Endothelial cell of umbilical vein (primary cell): ENCODE results near the gene CLIC3. TPM values are rescaled to one million over a fixed set of nuclear protein-coding genes. Genes with fewer than 3 reads are reported as not detected.

Experiments
- BruUV-seq: library from RNA; stranded (reverse); fragments of 400-500 nt; replicated peaks from 2 replicates; lab custom pipeline; 2021; lab: Mats Ljungman, UMichigan
- CTCF ChIA-PET: fragments of 300-600, 350-600 bp; sonication (Branson Sonifier 250); formaldehyde crosslinking; loops from one replicate; lab custom pipeline; 2021; ENCODE audit warnings: antibody characterized with exemption, inconsistent platforms; lab: Charles Lee
- POLR2A ChIA-PET: fragments of 300-600, 350-600 bp; sonication (Branson Sonifier 250); formaldehyde crosslinking; loops from one replicate; lab custom pipeline; 2021; ENCODE audit warnings: antibody characterized with exemption, inconsistent platforms; lab: Charles Lee
- DNase-seq: peaks from one replicate; pipeline ENCODE4 v3.0.0-alpha.2; 2011; ENCODE audit warnings: low read depth, low spot score
- FAIRE-seq: peaks from 2 replicates; lab custom pipeline; 2011; peaks lifted over from hg19 to GRCh38; lab: Jason Lieb, UNC
- H2AFZ ChIP-seq: 2 replicates; pipeline ENCODE4 v1.6.0; 2012; ENCODE audit warnings: low read depth, low read length, control low read depth, inconsistent platforms
- H3K27ac ChIP-seq: 2 replicates; pipeline ENCODE4 v1.5.1; 2011; ENCODE audit warnings: low read depth, mild to moderate bottlenecking, control low read depth, low read length, moderate library complexity; ENCODE audit not compliant: insufficient read depth
- H3K27me3 ChIP-seq, 2 experiments: 2 replicates each; pipeline versions ENCODE4 v1.6.0 to v1.6.1; 2011; ENCODE audit warnings: low read length in 2 of 2, mixed read lengths in 1 of 2; ENCODE audit not compliant: control insufficient read depth in 2 of 2, insufficient read depth in 2 of 2
- H3K36me3 ChIP-seq, 2 experiments: 2 replicates in 1 of 2; 3 replicates in 1 of 2; pipeline ENCODE4 v1.5.1; 2011; ENCODE audit warnings: low read length in 2 of 2, mild to moderate bottlenecking in 1 of 2, moderate library complexity in 1 of 2; ENCODE audit not compliant: control insufficient read depth in 2 of 2, insufficient read depth in 2 of 2; ENCODE audit errors: extremely low read depth in 1 of 2
- H3K4me1 ChIP-seq: 3 replicates; pipeline ENCODE4 v1.5.1; 2011; ENCODE audit warnings: mild to moderate bottlenecking, low read length; ENCODE audit not compliant: control insufficient read depth, insufficient read depth; ENCODE audit errors: extremely low read depth
- H3K4me2 ChIP-seq: 2 replicates; pipeline ENCODE4 v1.6.1; 2011; ENCODE audit warnings: low read length, control low read depth, mixed read lengths; ENCODE audit not compliant: insufficient read depth
- H3K4me3 ChIP-seq, 3 experiments: fragments of 200-600 bp in 1 of 3; sonication (generic), shearing (Covaris generic) in 1 of 3; replicated peaks in 1 of 3; 2 replicates each; pipeline ENCODE4 v1.5.1; 2011 to 2016; ENCODE audit warnings: control low read depth in 3 of 3, low read length in 3 of 3, mild to moderate bottlenecking in 2 of 3, inconsistent platforms in 1 of 3, low read depth in 1 of 3, moderate library complexity in 1 of 3; ENCODE audit not compliant: insufficient read depth in 1 of 3
- H3K79me2 ChIP-seq: 2 replicates; pipeline ENCODE4 v1.6.0; 2012; ENCODE audit warnings: low read length, inconsistent platforms; ENCODE audit not compliant: control insufficient read depth, insufficient read depth
- H3K9ac ChIP-seq: replicated peaks from 2 replicates; pipeline ENCODE3; 2011; ENCODE audit warnings: low read length, control low read depth; ENCODE audit not compliant: insufficient read depth; ENCODE audit errors: extremely low read depth
- H3K9me1 ChIP-seq: replicated peaks from 3 replicates; pipeline ENCODE4 v1.6.0; 2011; ENCODE audit warnings: mild to moderate bottlenecking, low read length; ENCODE audit not compliant: control insufficient read depth, insufficient read depth; ENCODE audit errors: extremely low read depth
- H3K9me3 ChIP-seq: replicated peaks from 2 replicates; pipeline ENCODE4 v1.5.1; 2012; ENCODE audit warnings: low read length, inconsistent platforms; ENCODE audit not compliant: control insufficient read depth, insufficient read depth
- H4K20me1 ChIP-seq: replicated peaks from 2 replicates; pipeline ENCODE3; 2011; ENCODE audit warnings: mild to moderate bottlenecking, low read length; ENCODE audit not compliant: control insufficient read depth, insufficient read depth; ENCODE audit errors: extremely low read depth
- CTCF ChIP-seq, 2 donors: IDR thresholded peaks; 1 replicate in 1 of 2; 2 replicates in 1 of 2; pipeline ENCODE4 v1.5.1; 2011; ENCODE audit warnings: low read length in 2 of 2, mild to moderate bottlenecking in 2 of 2, moderate library complexity in 2 of 2, control low read depth in 1 of 2, inconsistent platforms in 1 of 2, low read depth in 1 of 2; ENCODE audit not compliant: insufficient read depth in 1 of 2; ENCODE audit errors: extremely low read depth in 1 of 2
- EZH2 ChIP-seq: IDR thresholded peaks from 2 replicates; pipeline ENCODE4 v1.6.1; 2012; ENCODE audit warnings: borderline replicate concordance, low read depth, mild to moderate bottlenecking, moderate library complexity, low read length, inconsistent platforms; ENCODE audit not compliant: severe bottlenecking
- FOS ChIP-seq: IDR thresholded peaks from 2 replicates; pipeline ENCODE4 v1.6.1; 2011; ENCODE audit warnings: mild to moderate bottlenecking, low read length, moderate library complexity, borderline replicate concordance; ENCODE audit not compliant: insufficient read depth
- GATA2 ChIP-seq: IDR thresholded peaks from 2 replicates; pipeline ENCODE4 v1.7.0; 2011; ENCODE audit warnings: low read depth, mild to moderate bottlenecking, moderate library complexity, mixed read lengths, low read length; ENCODE audit not compliant: insufficient read length, insufficient read depth
- JUN ChIP-seq: IDR thresholded peaks from 2 replicates; pipeline ENCODE4 v1.6.1; 2011; ENCODE audit warnings: borderline replicate concordance, low read depth; ENCODE audit not compliant: insufficient read length, insufficient read depth
- MAX ChIP-seq: IDR thresholded peaks from 2 replicates; pipeline ENCODE4 v1.6.1; 2011; ENCODE audit not compliant: insufficient read depth, insufficient read length
- MYC ChIP-seq: IDR thresholded peaks from one replicate; pipeline ENCODE4 v1.6.1; 2011; ENCODE audit warnings: mild to moderate bottlenecking, low read depth, low read length
- POLR2A ChIP-seq: IDR thresholded peaks from 2 replicates; pipeline ENCODE4 v1.6.1; 2012; ENCODE audit warnings: low read depth, mild to moderate bottlenecking, control low read depth, low read length
- POLR2AphosphoS5 ChIP-seq: IDR thresholded peaks from 2 replicates; pipeline ENCODE4 v1.6.1; 2012; ENCODE audit warnings: low read depth, mild to moderate bottlenecking, control low read depth, low read length, moderate library complexity; ENCODE audit not compliant: insufficient read depth
- dilution Hi-C: fragments of 300-500 bp; cut with MboI; formaldehyde crosslinking; loops from one replicate; pipeline ENCODE4 v1.15.0; 2019; ENCODE audit warnings: low sequenced_read_pairs; ENCODE audit not compliant: extremely low pct_ligation_motif_present
- intact Hi-C: fragments of 100-400 bp; cut with micrococcal nuclease; formaldehyde crosslinking; loops from one replicate; pipeline ENCODE4 v1.10.0; 2022
- polyA plus RNA-seq, 4 experiments: library from polyadenylated mRNA; depleted of rRNA in 3 of 4; stranded (reverse) in 3 of 4; unstranded in 1 of 4; fragments of >200 nt; gene quantifications; 2 replicates each; pipeline versions ENCODE4 v1.2.1 to v1.2.3, GENCODE V29; 2011 to 2012; ENCODE audit warnings: missing spikeins in 1 of 4
- total RNA-seq: library from RNA; stranded (reverse); gene quantifications from 2 replicates; pipeline ENCODE4 v1.2.3, GENCODE V29; 2021

The CLIC3 gene
- total and polyA plus RNA-seq, 2 donors (not counting 3 experiments of a cell fraction or from before 2014, with no cell fraction given): 2.3 TPM; not detected in 1

DNA sequence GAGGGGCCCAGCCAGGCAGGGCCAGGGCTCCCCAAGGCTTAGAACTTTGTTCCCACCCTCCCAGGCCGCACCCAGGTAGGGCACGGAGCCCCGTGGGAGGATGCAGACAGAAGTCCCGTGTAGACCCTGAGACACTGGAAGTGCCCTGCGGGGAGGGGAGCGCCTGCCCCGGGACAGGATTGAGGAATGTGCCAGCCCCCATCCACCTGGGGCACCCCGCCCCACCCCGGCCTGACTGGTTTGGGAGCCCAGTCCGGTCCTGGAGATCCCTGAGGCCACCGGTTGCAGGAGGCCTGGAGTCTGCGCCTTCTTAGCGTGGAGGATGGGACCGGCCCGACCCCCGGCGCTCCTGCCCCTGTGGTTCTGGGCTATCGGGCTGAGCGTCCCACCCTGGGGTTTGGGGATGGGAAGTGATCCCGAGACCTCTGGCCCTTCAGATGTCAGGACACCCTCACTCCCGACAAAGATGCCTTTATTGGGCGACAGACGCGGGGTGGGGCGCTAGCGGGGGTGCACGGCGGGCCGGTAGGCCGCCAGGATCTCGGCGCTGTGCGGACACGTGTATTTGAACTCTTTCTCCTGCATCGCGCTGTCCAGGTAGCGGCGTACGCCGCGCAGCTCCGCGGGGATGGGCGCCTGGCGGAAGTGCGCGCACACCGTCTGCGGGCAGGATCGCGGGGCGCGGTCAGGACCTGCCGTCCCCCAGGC, 2.0 kb downstream of the CLIC3 start:
- no peak for TF ChIP-seq MYC
- TF ChIP-seq FOS: no peak
- no peak for TF ChIP-seq POLR2AphosphoS5
- no peak for TF ChIP-seq MAX
- no peak for TF ChIP-seq POLR2A
- no peak for TF ChIP-seq GATA2
- TF ChIP-seq EZH2: no peak
- no peak for TF ChIP-seq JUN
- no peak for TF ChIP-seq CTCF (IDR thresholded peaks at IDR 0.05; ENCODE audit: extremely low read depth in 1 of 2, insufficient read depth in 1 of 2, low read depth in 1 of 2, low read length in 2 of 2)
- no peaks in the 10 kb centered on the region for H4K20me1 ChIP-seq
- H3K4me2 ChIP-seq: no peak overlapping the region
- no peak overlapping the region for H3K27ac ChIP-seq
- intact Hi-C loops: loop anchor here (5.0 kb wide), 1 partner anchor 47 kb away; the partner anchor contains the start of gene C8G
- H3K4me1 ChIP-seq: peaks cover 32% of the 10 kb centered on the region
- H3K79me2 ChIP-seq: peaks cover 9% of the 10 kb centered on the region
- H3K9ac ChIP-seq: no peak overlapping the region
- no peaks in the 10 kb centered on the region for H3K9me3 ChIP-seq
- DNase-seq (no peak), FAIRE-seq (no peak)
- ChIA-PET CTCF (interaction anchor here (0.6 to 1.4 kb wide), 3 partner anchors 16 to 46 kb away, joined by 3 to 6 read pairs (median 4); no protein-coding TSS in a partner anchor), POLR2A (no interaction called here)
- no peak overlapping the region for H3K4me3 ChIP-seq
- no TSS peak for BruUV-seq
- no peaks in the 10 kb centered on the region for H3K36me3 ChIP-seq
- H3K27me3 ChIP-seq: no peaks in the 10 kb centered on the region
- dilution Hi-C loops: no loop called here
- no peak overlapping the region for H2AFZ ChIP-seq
- no peaks in the 10 kb centered on the region for H3K9me1 ChIP-seq
